ENCODE results near the gene PPP6R3. TPM values are rescaled to one million over a fixed set of nuclear protein-coding genes. Genes with fewer than 3 reads are reported as not detected.

PPP6R3 gene
- total and polyA plus RNA-seq, 10 of the 15 experiments (the other 5 are each of a cell fraction or from before 2014, with no cell fraction given), result 12.4 to 123 (median 74.1) TPM

- intact Hi-C loops (cut with micrococcal nuclease; ENCODE audit: unreplicated experiment), result no loop called here
- ATAC-seq, result no peak
Observed at GRCh38 chr11:68550485-68550817, 89.9 kb downstream of the PPP6R3 start.

More at GRCh38 chr11:68550485-68550817, 89.9 kb downstream of the PPP6R3 start:
- no peaks in the 10 kb centered on the region for H3K27me3 ChIP-seq (replicated peaks in 1 of 2; ENCODE audit: control insufficient read depth in 2 of 2, insufficient read depth in 2 of 2, low read length in 1 of 2)
- ChIA-PET RAD21 (ENCODE audit: unreplicated experiment) (interaction anchor here (1.3 kb wide), 1 partner anchor 39 kb away, joined by 3 read pairs; no protein-coding TSS in a partner anchor), POLR2A (no interaction called here), SMC1A (ENCODE audit: uncharacterized antibody, unreplicated experiment) (no interaction called here), CTCF (no interaction called here)
- no peak overlapping the region; the same call in 1 of the 2 replicates for H3K27ac ChIP-seq (ENCODE audit: control insufficient read depth, insufficient read depth)
- TF ChIP-seq SIX5 (IDR thresholded peaks at IDR 0.05; ENCODE audit: low read depth, low read length, severe bottlenecking) (no peak), FOXM1 (IDR thresholded peaks at IDR 0.05; ENCODE audit: low read depth, low read length) (no peak), STAT1 (conservative IDR thresholded peaks at IDR 0.05) (no peak), MYB (IDR thresholded peaks at IDR 0.05; ENCODE audit: borderline replicate concordance, low read depth, low read length) (no peak), FOXK2 (IDR thresholded peaks at IDR 0.05) (no peak), SREBF1 (IDR thresholded peaks at IDR 0.05; ENCODE audit: low read length) (no peak), POLR2AphosphoS5 (IDR thresholded peaks at IDR 0.05; ENCODE audit: low read length) (no peak), EED (IDR thresholded peaks at IDR 0.05; ENCODE audit: low read depth) (no peak), CHD2 (IDR thresholded peaks at IDR 0.05; ENCODE audit: borderline replicate concordance, low read depth, low read length) (no peak), CBFB (IDR thresholded peaks at IDR 0.05; ENCODE audit: low read depth) (no peak), MEF2B (IDR thresholded peaks at IDR 0.05; ENCODE audit: partially characterized antibody, poor library complexity, severe bottlenecking) (no peak), KDM1A (IDR thresholded peaks at IDR 0.05; ENCODE audit: borderline replicate concordance) (no peak), E4F1 (IDR thresholded peaks at IDR 0.05; ENCODE audit: borderline replicate concordance, partially characterized antibody) (no peak), RBBP5 (conservative IDR thresholded peaks at IDR 0.05) (no peak)
- BruUV-seq (replicated peaks), result no TSS peak
- 51% methylated on average over 4 of the region's 4 CpGs for WGBS (ENCODE audit: insufficient coverage, insufficient replicate concordance, low lambda C conversion rate, missing lambda C conversion rate)
- peaks cover 14 to 45% of the 10 kb centered on the region in 2 experiments for H3K36me3 ChIP-seq (ENCODE audit: control insufficient read depth in 2 of 2, insufficient read depth in 2 of 2, low read length in 1 of 2)
- H3K9ac ChIP-seq (ENCODE audit: control insufficient read depth, insufficient read depth, low read length), result no peak overlapping the region
- no peaks in the 10 kb centered on the region for H4K20me1 ChIP-seq (ENCODE audit: control insufficient read depth, insufficient read depth)
- H3K4me3 ChIP-seq, result no peak overlapping the region
- H3K4me1 ChIP-seq (ENCODE audit: control insufficient read depth, insufficient read depth, low read length), result no peaks in the 10 kb centered on the region
- no peaks in the 10 kb centered on the region for H3K9me3 ChIP-seq (replicated peaks; ENCODE audit: control insufficient read depth, insufficient read depth, low read length)
- FAIRE-seq, result no peak
- no peak overlapping the region for H2AFZ ChIP-seq (ENCODE audit: control insufficient read depth, low read depth, low read length)
- in situ Hi-C loops (cut with MboI), result no loop called here
- peaks cover 2% of the 10 kb centered on the region for H3K79me2 ChIP-seq (ENCODE audit: control insufficient read depth, insufficient read depth, low read length)
- no peak for DNase-seq (ENCODE audit: low read depth, low spot score)
- H3K4me2 ChIP-seq (ENCODE audit: control insufficient read depth, insufficient read depth), result no peak overlapping the region
